Fibroblast of lung (primary cell): Measurements from ENCODE around the gene GRM4. TPM values are rescaled to one million over a fixed set of nuclear protein-coding genes. Genes with fewer than 3 reads are reported as not detected.

ENCODE experiments used
- DNase-seq, 2 donors: peaks; one replicate each; pipeline versions ENCODE4 v3.0.0 to v3.0.0-alpha.2; 2010; ENCODE audit warnings: low read depth in 2 of 2
- H2AFZ ChIP-seq: 2 replicates; pipeline ENCODE4 v1.5.1; 2012; ENCODE audit warnings: low read length, control low read depth, inconsistent platforms
- H3K27ac ChIP-seq: 2 replicates; pipeline ENCODE4 v1.5.1; 2011; ENCODE audit warnings: low read length, control low read depth; ENCODE audit not compliant: insufficient read depth
- H3K27me3 ChIP-seq: 2 replicates; pipeline ENCODE4 v1.5.1; 2011; ENCODE audit warnings: mild to moderate bottlenecking, low read length; ENCODE audit not compliant: control insufficient read depth, insufficient read depth
- H3K36me3 ChIP-seq: 2 replicates; pipeline ENCODE4 v1.5.1; 2011; ENCODE audit warnings: low read length; ENCODE audit not compliant: control insufficient read depth, insufficient read depth
- H3K4me1 ChIP-seq: 2 replicates; pipeline ENCODE4 v1.5.1; 2011; ENCODE audit warnings: low read length; ENCODE audit not compliant: control insufficient read depth, insufficient read depth; ENCODE audit errors: extremely low read depth
- H3K4me2 ChIP-seq: 2 replicates; pipeline ENCODE4 v1.5.1; 2011; ENCODE audit warnings: low read length, control low read depth; ENCODE audit not compliant: insufficient read depth; ENCODE audit errors: extremely low read depth
- H3K4me3 ChIP-seq, 4 experiments: fragments of 200-600 bp in 1 of 4; sonication (generic) in 1 of 4; replicated peaks in 1 of 4; 2 replicates each; pipeline ENCODE4 v1.5.1; 2011 to 2016; ENCODE audit warnings: low read length in 4 of 4, low read depth in 3 of 4, mild to moderate bottlenecking in 3 of 4, control low read depth in 2 of 4, inconsistent platforms in 1 of 4, mixed read lengths in 1 of 4; ENCODE audit not compliant: insufficient read depth in 1 of 4; ENCODE audit errors: control extremely low read depth in 1 of 4
- H3K79me2 ChIP-seq: 2 replicates; pipeline ENCODE4 v1.5.1; 2012; ENCODE audit warnings: mild to moderate bottlenecking, low read length, inconsistent platforms; ENCODE audit not compliant: control insufficient read depth, insufficient read depth
- H3K9ac ChIP-seq: 2 replicates; pipeline ENCODE4 v1.5.1; 2011; ENCODE audit warnings: mild to moderate bottlenecking, low read length, control low read depth; ENCODE audit not compliant: insufficient read depth
- H3K9me3 ChIP-seq: 2 replicates; pipeline ENCODE4 v1.5.1; 2012; ENCODE audit warnings: low read depth, low read length; ENCODE audit not compliant: control insufficient read depth, insufficient read depth
- H4K20me1 ChIP-seq: 2 replicates; pipeline ENCODE4 v1.5.1; 2011; ENCODE audit warnings: low read length; ENCODE audit not compliant: control insufficient read depth, insufficient read depth; ENCODE audit errors: extremely low read depth
- CTCF ChIP-seq, 2 donors: IDR thresholded peaks in 1 of 2; conservative IDR thresholded peaks in 1 of 2; 1 replicate in 1 of 2; 2 replicates in 1 of 2; pipeline ENCODE4 v1.5.1; 2011 to 2012; ENCODE audit warnings: low read length in 2 of 2, control low read depth in 1 of 2, inconsistent platforms in 1 of 2, low read depth in 1 of 2, mild to moderate bottlenecking in 1 of 2
- EZH2 ChIP-seq: IDR thresholded peaks from 2 replicates; pipeline ENCODE4 v1.5.1; 2012; ENCODE audit warnings: low read length, control low read depth, mild to moderate bottlenecking; ENCODE audit errors: missing control alignments
- polyA plus RNA-seq, 2 donors: library from polyadenylated mRNA; depleted of rRNA in 1 of 2; stranded (reverse) in 1 of 2; unstranded in 1 of 2; fragments of >200 nt; gene quantifications; 2 replicates each; pipeline ENCODE4 v1.2.1, GENCODE V29; 2011 to 2012; ENCODE audit warnings: missing spikeins in 1 of 2
- total RNA-seq: library from RNA; depleted of rRNA; stranded (reverse); fragments of >200 nt; gene quantifications from 2 replicates; pipeline ENCODE4 v1.2.1, GENCODE V29; 2014

The GRM4 gene
- total and polyA plus RNA-seq, 2 donors (not counting 1 experiment from before 2014, with no cell fraction given), result under 0.01 TPM; not detected in 1

GRCh38 chr6:34057191-34057590 lies 88.7 kb downstream of the GRM4 start:
- no peak for DNase-seq
- H2AFZ ChIP-seq, result no peak overlapping the region
- no peak overlapping the region for H3K4me3 ChIP-seq
- no peaks in the 10 kb centered on the region for H4K20me1 ChIP-seq
- H3K27ac ChIP-seq, result no peak overlapping the region
- H3K36me3 ChIP-seq, result no peaks in the 10 kb centered on the region
- H3K27me3 ChIP-seq, result peaks cover 5% of the 10 kb centered on the region
- no peaks in the 10 kb centered on the region for H3K9me3 ChIP-seq
- H3K4me2 ChIP-seq, result no peak overlapping the region
- TF ChIP-seq CTCF (conservative IDR thresholded peaks at IDR 0.05 in 1 of 2, IDR thresholded peaks at IDR 0.05 in 1 of 2; ENCODE audit: low read depth in 1 of 2, low read length in 2 of 2) (no peak), EZH2 (no peak)
- H3K9ac ChIP-seq, result no peak overlapping the region
- H3K79me2 ChIP-seq, result no peaks in the 10 kb centered on the region
- no peaks in the 10 kb centered on the region for H3K4me1 ChIP-seq

GRCh38 chr6:34056305-34057108 lies 89.4 kb downstream of the GRM4 start:
- Histone ChIP-seq H3K9me3 (no peaks in the 10 kb centered on the region), H3K4me3 (no peak overlapping the region), H3K27ac (no peak overlapping the region), H3K79me2 (no peaks in the 10 kb centered on the region), H3K9ac (no peak overlapping the region), H3K4me2 (peak overlapping the region; percentile 1), H3K27me3 (peaks cover 12% of the 10 kb centered on the region), H3K4me1 (no peaks in the 10 kb centered on the region), H4K20me1 (no peaks in the 10 kb centered on the region), H3K36me3 (no peaks in the 10 kb centered on the region), H2AFZ (no peak overlapping the region)
- TF ChIP-seq CTCF (conservative IDR thresholded peaks at IDR 0.05 in 1 of 2, IDR thresholded peaks at IDR 0.05 in 1 of 2; ENCODE audit: low read depth in 1 of 2, low read length in 2 of 2) (no peak), EZH2 (no peak)
- peak; percentile 11 to 65 for DNase-seq

GRCh38 chr6:34055223-34055933 lies 90.5 kb downstream of the GRM4 start:
- no peaks in the 10 kb centered on the region for H3K36me3 ChIP-seq
- peaks cover 12% of the 10 kb centered on the region for H3K27me3 ChIP-seq
- no peaks in the 10 kb centered on the region for H3K9me3 ChIP-seq
- H4K20me1 ChIP-seq, result no peaks in the 10 kb centered on the region
- H3K79me2 ChIP-seq, result no peaks in the 10 kb centered on the region
- H3K4me3 ChIP-seq, result no peak overlapping the region
- TF ChIP-seq CTCF (conservative IDR thresholded peaks at IDR 0.05 in 1 of 2, IDR thresholded peaks at IDR 0.05 in 1 of 2; ENCODE audit: low read depth in 1 of 2, low read length in 2 of 2), result peak; percentile 56 to 76
- no peak for TF ChIP-seq EZH2
- H2AFZ ChIP-seq, result no peak overlapping the region
- no peaks in the 10 kb centered on the region for H3K4me1 ChIP-seq
- H3K27ac ChIP-seq, result no peak overlapping the region
- peak; percentile 42 to 47 for DNase-seq
- H3K4me2 ChIP-seq, result no peak overlapping the region
- H3K9ac ChIP-seq, result no peak overlapping the region
